DOHH2 (cell line): Measurements from ENCODE around the gene OLIG2.

Source experiments
- EZH2phosphoT487 ChIP-seq: fragments of 200-600 bp; sonication (generic); IDR thresholded peaks from 2 replicates; pipeline ENCODE4 v1.6.1; 2017; ENCODE audit warnings: borderline replicate concordance, mild to moderate bottlenecking, antibody characterized with exemption, low read length, moderate library complexity, mixed read lengths
- TF ChIP-seq, protein P1 (sequence below): fragments of 200-600 bp; sonication (generic); IDR thresholded peaks from one replicate; pipeline ENCODE4 v1.5.1; 2014; ENCODE audit warnings: antibody characterized with exemption, mild to moderate bottlenecking, low read depth, low read length; ENCODE audit not compliant: poor library complexity, severe bottlenecking

DNA sequence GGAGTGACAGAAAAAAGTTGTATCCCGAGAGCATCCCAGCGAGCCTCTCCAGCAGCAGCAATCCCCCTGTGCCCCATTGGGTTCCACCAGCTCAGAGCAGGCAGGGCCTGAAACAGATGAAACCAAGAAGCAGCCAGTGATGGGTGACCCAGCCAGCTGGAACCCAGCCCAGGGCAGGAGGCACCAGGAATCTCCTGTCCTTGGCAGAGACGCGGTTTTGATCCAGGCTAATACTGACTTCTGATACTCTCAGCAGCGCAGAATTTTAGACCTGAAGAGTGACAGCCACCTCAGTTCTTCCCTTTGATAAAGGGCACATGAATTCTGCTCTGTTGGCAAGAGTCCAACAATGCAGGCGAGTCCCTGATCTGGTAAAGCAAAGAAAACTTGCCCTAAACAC is 32.8 kb downstream of the OLIG2 start:
- TF ChIP-seq, protein P1, sequence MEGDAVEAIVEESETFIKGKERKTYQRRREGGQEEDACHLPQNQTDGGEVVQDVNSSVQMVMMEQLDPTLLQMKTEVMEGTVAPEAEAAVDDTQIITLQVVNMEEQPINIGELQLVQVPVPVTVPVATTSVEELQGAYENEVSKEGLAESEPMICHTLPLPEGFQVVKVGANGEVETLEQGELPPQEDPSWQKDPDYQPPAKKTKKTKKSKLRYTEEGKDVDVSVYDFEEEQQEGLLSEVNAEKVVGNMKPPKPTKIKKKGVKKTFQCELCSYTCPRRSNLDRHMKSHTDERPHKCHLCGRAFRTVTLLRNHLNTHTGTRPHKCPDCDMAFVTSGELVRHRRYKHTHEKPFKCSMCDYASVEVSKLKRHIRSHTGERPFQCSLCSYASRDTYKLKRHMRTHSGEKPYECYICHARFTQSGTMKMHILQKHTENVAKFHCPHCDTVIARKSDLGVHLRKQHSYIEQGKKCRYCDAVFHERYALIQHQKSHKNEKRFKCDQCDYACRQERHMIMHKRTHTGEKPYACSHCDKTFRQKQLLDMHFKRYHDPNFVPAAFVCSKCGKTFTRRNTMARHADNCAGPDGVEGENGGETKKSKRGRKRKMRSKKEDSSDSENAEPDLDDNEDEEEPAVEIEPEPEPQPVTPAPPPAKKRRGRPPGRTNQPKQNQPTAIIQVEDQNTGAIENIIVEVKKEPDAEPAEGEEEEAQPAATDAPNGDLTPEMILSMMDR = no peak
- no peak for TF ChIP-seq EZH2phosphoT487
